Lower leg skin (tissue), 4 donors: ENCODE results near the gene STARD13. TPM values are rescaled to one million over a fixed set of nuclear protein-coding genes. Genes with fewer than 3 reads are reported as not detected.
"Not testable (repeated sequence)": the region's sequence is repeated elsewhere in the genome, so short reads cannot be mapped to it uniquely, and the experiment has no call there.

Source experiments
- DNase-seq, 2 donors: peaks; one replicate each; pipeline ENCODE4 v3.0.0-alpha.2; 2019; ENCODE audit warnings: low spot score in 2 of 2
- H3K4me3 ChIP-seq: fragments of 200-600 bp; sonication (generic); 2 replicates; pipeline ENCODE4 v1.5.1; 2017; ENCODE audit warnings: mild to moderate bottlenecking, low read depth; ENCODE audit not compliant: poor library complexity, severe bottlenecking
- POLR2A ChIP-seq, 2 donors: fragments of 450-650 bp; IDR thresholded peaks; one replicate each; pipeline ENCODE4 v1.6.1; 2016 to 2017; ENCODE audit warnings: antibody characterized with exemption in 2 of 2, mild to moderate bottlenecking in 1 of 2, moderate library complexity in 1 of 2
- WGBS, 2 donors: methylation state at CpG; one replicate each; pipeline ENCODE4 v1.1.5; 2018; 5-methylcytosine and 5-hydroxymethylcytosine counted together
- intact Hi-C: fragments of 100-400 bp; cut with DNase I; formaldehyde crosslinking; loops from one replicate; pipeline ENCODE4 v1.15.0; 2023; ENCODE audit warnings: low total_unique reads
- total RNA-seq, 4 donors: library from RNA; depleted of rRNA; stranded (reverse); fragments of >200 nt; gene quantifications; one replicate each; pipeline ENCODE4 v1.1.0, GENCODE V29; 2016
- TF ChIP-seq, protein P1 (sequence below), 3 donors: fragments of 450-650 bp; IDR thresholded peaks; one replicate each; pipeline ENCODE4 v1.5.1; 2016; ENCODE audit warnings: antibody characterized with exemption in 3 of 3, mild to moderate bottlenecking in 3 of 3, moderate library complexity in 2 of 3

The STARD13 gene
- total RNA-seq, 4 donors from 2014 or later, result 15.7 to 22.5 (median 19.6) TPM

DNA sequence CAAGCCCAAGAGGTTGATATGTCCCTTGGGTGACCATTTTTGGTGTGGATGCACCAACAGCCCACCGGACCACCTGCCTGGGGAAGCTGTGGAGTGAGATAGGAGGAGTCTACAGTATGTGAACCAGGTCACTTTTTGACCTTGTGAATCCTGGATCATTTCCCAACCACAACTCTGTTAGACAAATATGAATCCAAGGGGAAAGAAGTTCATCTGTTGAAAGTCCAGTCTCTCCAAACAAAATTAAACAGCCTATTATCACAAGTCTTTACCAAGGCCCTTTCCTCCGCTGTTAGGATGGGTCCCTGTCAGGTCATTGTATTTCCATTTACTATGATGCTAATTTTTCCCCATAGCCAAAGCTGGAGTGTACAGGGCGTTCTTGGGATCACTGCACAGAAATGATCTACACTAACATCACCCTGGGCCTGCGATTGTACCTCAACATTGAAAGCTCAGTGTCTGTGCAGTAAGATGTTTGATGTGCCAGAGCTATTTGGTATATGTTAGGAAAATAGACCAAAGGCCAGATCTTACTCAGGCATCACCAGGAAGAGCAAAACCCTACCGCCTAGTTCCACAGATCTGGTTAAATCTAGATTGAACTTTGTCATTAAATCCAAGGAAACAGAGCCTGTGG lies 117.1 kb downstream of the STARD13 start:
- no peak overlapping the region for H3K4me3 ChIP-seq
- intact Hi-C loops, result no loop called here
- WGBS, 2 donors, result 87 to 93% methylated on average over 5 of the region's 5 CpGs
- no peak for DNase-seq
- TF ChIP-seq, protein P1, sequence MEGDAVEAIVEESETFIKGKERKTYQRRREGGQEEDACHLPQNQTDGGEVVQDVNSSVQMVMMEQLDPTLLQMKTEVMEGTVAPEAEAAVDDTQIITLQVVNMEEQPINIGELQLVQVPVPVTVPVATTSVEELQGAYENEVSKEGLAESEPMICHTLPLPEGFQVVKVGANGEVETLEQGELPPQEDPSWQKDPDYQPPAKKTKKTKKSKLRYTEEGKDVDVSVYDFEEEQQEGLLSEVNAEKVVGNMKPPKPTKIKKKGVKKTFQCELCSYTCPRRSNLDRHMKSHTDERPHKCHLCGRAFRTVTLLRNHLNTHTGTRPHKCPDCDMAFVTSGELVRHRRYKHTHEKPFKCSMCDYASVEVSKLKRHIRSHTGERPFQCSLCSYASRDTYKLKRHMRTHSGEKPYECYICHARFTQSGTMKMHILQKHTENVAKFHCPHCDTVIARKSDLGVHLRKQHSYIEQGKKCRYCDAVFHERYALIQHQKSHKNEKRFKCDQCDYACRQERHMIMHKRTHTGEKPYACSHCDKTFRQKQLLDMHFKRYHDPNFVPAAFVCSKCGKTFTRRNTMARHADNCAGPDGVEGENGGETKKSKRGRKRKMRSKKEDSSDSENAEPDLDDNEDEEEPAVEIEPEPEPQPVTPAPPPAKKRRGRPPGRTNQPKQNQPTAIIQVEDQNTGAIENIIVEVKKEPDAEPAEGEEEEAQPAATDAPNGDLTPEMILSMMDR (IDR thresholded peaks at IDR 0.05), result no peak
- TF ChIP-seq POLR2A (IDR thresholded peaks at IDR 0.05), result no peak

DNA sequence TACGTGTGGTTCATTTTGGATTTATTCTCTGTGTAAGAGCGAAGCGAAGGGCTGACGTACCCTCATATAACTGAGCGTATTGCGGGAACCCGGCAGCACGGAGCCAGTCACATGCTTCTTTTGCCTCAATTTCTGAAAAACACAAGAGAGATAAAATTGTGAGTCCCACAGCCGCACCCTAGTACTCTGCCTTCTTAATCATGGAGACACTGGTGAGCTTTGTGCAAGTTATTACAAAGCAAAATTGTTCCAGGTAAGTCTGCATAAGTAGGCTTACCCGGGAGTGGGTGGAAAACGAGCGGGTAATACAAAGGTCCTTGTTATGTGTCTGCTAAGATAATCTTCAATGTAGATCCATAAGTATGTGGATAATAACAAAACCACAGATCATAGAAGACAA lies 118.1 kb downstream of the STARD13 start:
- H3K4me3 ChIP-seq, result no peak overlapping the region
- DNase-seq, result no peak
- no peak for TF ChIP-seq POLR2A (IDR thresholded peaks at IDR 0.05)
- TF ChIP-seq, protein P1 (IDR thresholded peaks at IDR 0.05), result no peak
- 75 to 86% methylated on average over 12 of the region's 12 CpGs for WGBS, 2 donors
- intact Hi-C loops, result no loop called here

DNA sequence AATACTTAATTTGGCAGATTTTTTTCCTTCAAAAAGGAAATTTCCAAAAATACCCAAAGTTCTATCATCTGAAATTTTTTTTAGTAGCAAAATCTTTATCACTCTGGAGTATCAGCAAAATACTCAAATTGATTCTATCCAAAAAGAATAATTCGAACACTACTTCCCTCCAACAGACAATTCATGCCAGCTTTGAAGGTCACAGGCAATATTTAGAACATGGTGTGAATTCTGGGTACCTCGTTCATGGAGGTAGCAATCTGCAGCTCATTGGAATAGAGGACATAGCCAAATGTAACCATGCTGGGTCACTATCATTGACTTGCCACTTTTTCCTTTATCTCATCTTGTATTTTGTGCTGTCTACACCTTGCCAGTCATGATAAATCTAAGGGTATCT lies 119.8 kb downstream of the STARD13 start:
- TF ChIP-seq POLR2A (IDR thresholded peaks at IDR 0.05), result no peak
- TF ChIP-seq, protein P1 (IDR thresholded peaks at IDR 0.05), result no peak
- no peak for DNase-seq
- no peak overlapping the region for H3K4me3 ChIP-seq
- WGBS, 2 donors, result 93 to 94% methylated on average over 2 of the region's 2 CpGs
- intact Hi-C loops, result no loop called here

DNA sequence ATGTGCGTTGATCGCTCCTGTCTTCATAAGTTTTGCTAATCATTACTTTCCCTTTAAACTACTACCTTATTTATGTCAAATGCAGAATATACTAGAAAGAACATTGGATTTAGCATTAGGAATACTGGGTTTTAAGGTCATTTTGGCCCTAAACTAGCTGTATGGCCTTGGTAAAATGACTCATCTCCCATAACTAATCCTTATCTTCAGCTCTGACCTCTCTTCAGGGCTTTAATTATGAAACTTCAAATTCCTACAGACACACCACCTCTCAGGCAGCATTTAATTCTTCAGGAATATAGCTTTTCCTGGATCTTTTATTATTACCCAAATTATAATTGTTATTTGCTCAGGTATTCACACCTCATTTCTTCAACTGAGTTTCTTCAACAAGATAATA lies 121.2 kb downstream of the STARD13 start:
- intact Hi-C loops, result no loop called here
- no peak overlapping the region for H3K4me3 ChIP-seq
- 96 to 98% methylated on average over 2 of the region's 2 CpGs for WGBS, 2 donors
- TF ChIP-seq POLR2A (IDR thresholded peaks at IDR 0.05), result no peak
- TF ChIP-seq, protein P1 (IDR thresholded peaks at IDR 0.05), result no peak
- no peak for DNase-seq

DNA sequence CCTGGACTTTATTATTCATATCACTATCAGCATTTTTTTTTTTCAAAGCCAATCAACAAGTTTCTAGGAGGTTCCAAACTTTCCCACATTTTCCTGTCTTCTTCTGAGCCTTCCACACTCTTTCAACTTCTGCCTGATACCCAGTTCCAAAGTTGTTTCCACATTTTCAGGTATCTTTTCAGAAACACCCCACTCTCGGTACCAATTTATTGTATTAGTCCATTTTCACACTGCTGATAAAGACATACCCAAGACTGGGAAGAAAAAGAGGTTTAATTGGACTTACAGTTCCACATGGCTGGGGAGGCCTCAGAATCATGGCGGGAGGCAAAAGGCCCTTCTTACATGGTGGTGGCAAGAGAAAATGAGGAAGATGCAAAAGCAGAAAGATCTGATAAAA lies 122.8 kb downstream of the STARD13 start:
- 98 to 100% methylated on average over 2 of the region's 2 CpGs for WGBS, 2 donors
- H3K4me3 ChIP-seq, intact Hi-C loops, DNase-seq: not testable (repeated sequence)

DNA sequence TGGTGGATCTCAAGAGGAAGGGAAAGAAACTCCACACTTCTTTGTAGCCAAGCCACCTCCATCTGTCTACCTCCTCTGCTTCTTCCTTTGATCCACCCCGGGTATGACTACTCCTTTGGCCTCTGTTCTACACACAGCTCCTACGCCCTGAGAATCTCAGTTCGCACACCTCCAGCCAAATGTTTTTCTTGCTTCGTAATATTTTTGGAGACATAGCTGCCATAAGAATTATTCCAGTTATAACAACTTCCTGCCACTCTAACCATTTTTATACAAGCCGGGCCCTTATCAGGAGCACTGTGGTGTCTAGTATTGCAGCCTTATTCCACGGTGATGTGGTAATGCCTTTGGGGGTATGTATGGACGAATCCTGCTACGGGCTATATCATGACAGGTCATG lies 126.7 kb downstream of the STARD13 start:
- no peak overlapping the region for H3K4me3 ChIP-seq
- intact Hi-C loops, result no loop called here
- no peak for DNase-seq
- 90 to 93% methylated on average over 8 of the region's 8 CpGs for WGBS, 2 donors
- no peak for TF ChIP-seq POLR2A (IDR thresholded peaks at IDR 0.05)
- TF ChIP-seq, protein P1 (IDR thresholded peaks at IDR 0.05), result no peak
